IMR-90 (cell line): Measurements from ENCODE around the gene METTL8. TPM values are rescaled to one million over a fixed set of nuclear protein-coding genes. Genes with fewer than 3 reads are reported as not detected.

Source experiments
- ATAC-seq: fragments of 200-7000 bp; cut with Tn5 transposase; 2 replicates; pipeline ENCODE4 v1.9.1; 2020; ENCODE audit warnings: low read depth, mild to moderate bottlenecking, moderate library complexity
- BruUV-seq: library from RNA; stranded (reverse); fragments of 400-500 nt; replicated peaks from 2 replicates; lab custom pipeline; 2021; lab: Mats Ljungman, UMichigan
- CTCF ChIA-PET: fragments of 300-600 bp; formaldehyde crosslinking; extraction: SDS; loops from one replicate; lab custom pipeline; 2021; ENCODE audit warnings: antibody characterized with exemption; lab: Yijun Ruan, JAX
- POLR2A ChIA-PET: fragments of 300-600 bp; sonication (Branson Sonifier 250); formaldehyde crosslinking; loops from one replicate; lab custom pipeline; 2022; ENCODE audit warnings: antibody characterized with exemption; ENCODE audit not compliant: unreplicated experiment; lab: Charles Lee
- DNase-seq: peaks from one replicate; pipeline ENCODE4 v3.0.0; 2013
- H2AFZ ChIP-seq: replicated peaks from 2 replicates; pipeline ENCODE3; 2013; ENCODE audit warnings: low read length, mild to moderate bottlenecking; ENCODE audit not compliant: poor library complexity
- H2AK5ac ChIP-seq: 2 replicates; pipeline ENCODE4 v1.6.1; 2013; ENCODE audit warnings: low read depth, low read length, inconsistent platforms
- H2AK9ac ChIP-seq: replicated peaks from 2 replicates; pipeline ENCODE3; 2013; ENCODE audit warnings: mild to moderate bottlenecking, low read depth, low read length, moderate library complexity; ENCODE audit not compliant: poor library complexity
- H2BK120ac ChIP-seq: 2 replicates; pipeline ENCODE4 v1.6.1; 2013; ENCODE audit warnings: low read depth, low read length, inconsistent platforms
- H2BK15ac ChIP-seq: 3 replicates; pipeline ENCODE4 v1.6.1; 2013; ENCODE audit warnings: low read depth, low read length, inconsistent platforms
- H2BK20ac ChIP-seq: 2 replicates; pipeline ENCODE4 v1.6.1; 2013; ENCODE audit warnings: low read depth, mild to moderate bottlenecking, inconsistent platforms, low read length, moderate library complexity
- H2BK5ac ChIP-seq: 2 replicates; pipeline ENCODE4 v1.6.1; 2013; ENCODE audit warnings: mild to moderate bottlenecking, low read depth, low read length, inconsistent platforms; ENCODE audit not compliant: poor library complexity, severe bottlenecking
- H3K14ac ChIP-seq: replicated peaks from 2 replicates; pipeline ENCODE4 v1.6.1; 2013; ENCODE audit warnings: low read depth, low read length, inconsistent platforms
- H3K18ac ChIP-seq: 2 replicates; pipeline ENCODE4 v1.6.1; 2013; ENCODE audit warnings: low read depth, low read length, control low read depth
- H3K23ac ChIP-seq: 2 replicates; pipeline ENCODE4 v1.6.1; 2013; ENCODE audit warnings: low read depth, low read length, inconsistent platforms
- H3K27ac ChIP-seq: 2 replicates; pipeline ENCODE4 v1.5.1; 2013; ENCODE audit warnings: mild to moderate bottlenecking, control low read depth, low read length; ENCODE audit not compliant: insufficient read depth
- H3K27me3 ChIP-seq: 2 replicates; pipeline ENCODE4 v1.6.1; 2013; ENCODE audit warnings: low read length; ENCODE audit not compliant: control insufficient read depth, insufficient read depth
- H3K36me3 ChIP-seq: 2 replicates; pipeline ENCODE4 v1.6.1; 2013; ENCODE audit warnings: low read length, mixed read lengths; ENCODE audit not compliant: control insufficient read depth, insufficient read depth
- H3K4ac ChIP-seq: 2 replicates; pipeline ENCODE4 v1.6.1; 2013; ENCODE audit warnings: low read depth, low read length, inconsistent platforms
- H3K4me1 ChIP-seq: 2 replicates; pipeline ENCODE4 v1.6.1; 2013; ENCODE audit warnings: low read length, mixed read lengths; ENCODE audit not compliant: control insufficient read depth, insufficient read depth
- H3K4me2 ChIP-seq: 2 replicates; pipeline ENCODE4 v1.6.1; 2013; ENCODE audit warnings: low read depth, mild to moderate bottlenecking, control low read depth, low read length, moderate library complexity
- H3K4me3 ChIP-seq: 2 replicates; pipeline ENCODE4 v1.5.1; 2013; ENCODE audit warnings: low read depth, mild to moderate bottlenecking, control low read depth, low read length, moderate library complexity; ENCODE audit not compliant: insufficient read depth
- H3K56ac ChIP-seq: 2 replicates; pipeline ENCODE4 v1.6.1; 2013; ENCODE audit warnings: low read length, inconsistent platforms; ENCODE audit not compliant: insufficient read depth; ENCODE audit errors: extremely low read depth
- H3K79me1 ChIP-seq, 2 experiments: 2 replicates each; pipeline ENCODE4 v1.6.1; 2013; ENCODE audit warnings: low read length in 2 of 2, inconsistent platforms in 1 of 2, low read depth in 1 of 2
- H3K9ac ChIP-seq: 2 replicates; pipeline ENCODE4 v1.6.1; 2013; ENCODE audit warnings: low read depth, low read length, control low read depth
- H3K9me1 ChIP-seq: 2 replicates; pipeline ENCODE4 v1.6.1; 2013; ENCODE audit warnings: low read length, inconsistent platforms; ENCODE audit not compliant: insufficient read depth
- H3K9me3 ChIP-seq: 2 replicates; pipeline ENCODE4 v1.6.1; 2013; ENCODE audit warnings: low read length; ENCODE audit not compliant: control insufficient read depth, insufficient read depth
- H4K20me1 ChIP-seq: 2 replicates; pipeline ENCODE4 v1.6.1; 2013; ENCODE audit warnings: low read length, inconsistent platforms; ENCODE audit not compliant: insufficient read depth
- H4K5ac ChIP-seq: 2 replicates; pipeline ENCODE4 v1.6.1; 2013; ENCODE audit warnings: mild to moderate bottlenecking, low read depth, low read length, control low read depth
- H4K8ac ChIP-seq, 2 experiments: 2 replicates each; pipeline ENCODE4 v1.6.1; 2013; ENCODE audit warnings: low read depth in 2 of 2, low read length in 2 of 2, control low read depth in 1 of 2, inconsistent platforms in 1 of 2
- H4K91ac ChIP-seq: 2 replicates; pipeline ENCODE4 v1.6.1; 2013; ENCODE audit warnings: low read depth, low read length, inconsistent platforms; ENCODE audit not compliant: insufficient read depth
- BHLHE40 ChIP-seq: fragments of 150-350 bp; IDR thresholded peaks from 2 replicates; pipeline ENCODE4 v1.6.1; 2016; ENCODE audit warnings: mild to moderate bottlenecking, low read depth, low read length
- CEBPB ChIP-seq: IDR thresholded peaks from 2 replicates; pipeline ENCODE4 v1.6.1; 2012; ENCODE audit warnings: low read depth, low read length, improper control_type of control experiment
- CHD1 ChIP-seq: IDR thresholded peaks from 2 replicates; pipeline ENCODE4 v1.6.1; 2012; ENCODE audit warnings: low read depth, low read length, improper control_type of control experiment
- CTCF ChIP-seq: conservative IDR thresholded peaks from 2 replicates; pipeline ENCODE4 v1.5.1; 2012; ENCODE audit warnings: mild to moderate bottlenecking, low read depth, low read length, improper control_type of control experiment
- ELK1 ChIP-seq: fragments of 150-350 bp; IDR thresholded peaks from 2 replicates; pipeline ENCODE4 v1.6.1; 2016; ENCODE audit warnings: low read depth, mild to moderate bottlenecking, low read length, moderate library complexity, borderline replicate concordance
- MAFK ChIP-seq: IDR thresholded peaks from 2 replicates; pipeline ENCODE4 v1.6.1; 2012; ENCODE audit warnings: low read depth, low read length, improper control_type of control experiment
- MAZ ChIP-seq: IDR thresholded peaks from 2 replicates; pipeline ENCODE4 v1.6.1; 2012; ENCODE audit warnings: low read depth, mild to moderate bottlenecking, low read length, improper control_type of control experiment, moderate library complexity, borderline replicate concordance
- MXI1 ChIP-seq: IDR thresholded peaks from 2 replicates; pipeline ENCODE4 v1.6.1; 2012; ENCODE audit warnings: low read depth, mild to moderate bottlenecking, low read length, moderate library complexity, borderline replicate concordance
- NFE2L2 ChIP-seq: fragments of 150-350 bp; IDR thresholded peaks from 2 replicates; pipeline ENCODE4 v1.6.1; 2016; ENCODE audit warnings: low read depth, mild to moderate bottlenecking, low read length
- POLR2A ChIP-seq: IDR thresholded peaks from 2 replicates; pipeline ENCODE4 v1.6.1; 2012; ENCODE audit warnings: mild to moderate bottlenecking, low read depth, low read length
- RAD21 ChIP-seq: IDR thresholded peaks from 2 replicates; pipeline ENCODE4 v1.6.1; 2012; ENCODE audit warnings: low read length, improper control_type of control experiment
- RFX5 ChIP-seq: IDR thresholded peaks from 2 replicates; pipeline ENCODE4 v1.8.0; 2012; ENCODE audit warnings: low read depth, mild to moderate bottlenecking, low read length, moderate library complexity
- WGBS, 2 experiments: methylation state at CpG; one replicate each; pipeline versions ENCODE4 v1.1.5 to v1.1.7; 2013; ENCODE audit warnings: missing lambda C conversion rate in 2 of 2; ENCODE audit not compliant: insufficient read length in 1 of 2; ENCODE audit errors: extremely low coverage in 2 of 2; 5-methylcytosine and 5-hydroxymethylcytosine counted together
- dilution Hi-C: fragments of 300-500 bp; cut with HindIII; formaldehyde crosslinking; loops from one replicate; pipeline ENCODE4 v1.14.3; 2018; ENCODE audit warnings: low sequenced_read_pairs; ENCODE audit not compliant: unreplicated experiment
- in situ Hi-C: fragments of 300-500 bp; cut with MboI; formaldehyde crosslinking; loops from 3 replicates; pipeline ENCODE4 v1.14.3; 2019; ENCODE audit warnings: low sequenced_read_pairs, inconsistent platforms, mixed read lengths
- intact Hi-C: fragments of 100-400 bp; cut with micrococcal nuclease; formaldehyde crosslinking; loops from 2 replicates; pipeline ENCODE4 v1.10.0; 2022
- polyA plus RNA-seq, 3 experiments: library from polyadenylated mRNA; depleted of rRNA; stranded (reverse); fragments of >200 nt; gene quantifications; 2 replicates each; pipeline ENCODE4 v1.2.3, GENCODE V29; 2012; ENCODE audit warnings: low replicate concordance in 1 of 3
- total RNA-seq: library from RNA; depleted of rRNA; stranded (reverse); fragments of >200 nt; gene quantifications from 2 replicates; pipeline ENCODE4 v1.2.3, GENCODE V29; 2012
- TF ChIP-seq, protein P1 (sequence below): fragments of 150-350 bp; IDR thresholded peaks from 2 replicates; pipeline ENCODE4 v1.6.1; 2017; ENCODE audit warnings: mild to moderate bottlenecking, antibody characterized with exemption, low read length, low read depth

Gene METTL8
- total and polyA plus RNA-seq, 2 of the 4 experiments (the other 2 are of a cell fraction) = 6.9 to 10.6 TPM

DNA sequence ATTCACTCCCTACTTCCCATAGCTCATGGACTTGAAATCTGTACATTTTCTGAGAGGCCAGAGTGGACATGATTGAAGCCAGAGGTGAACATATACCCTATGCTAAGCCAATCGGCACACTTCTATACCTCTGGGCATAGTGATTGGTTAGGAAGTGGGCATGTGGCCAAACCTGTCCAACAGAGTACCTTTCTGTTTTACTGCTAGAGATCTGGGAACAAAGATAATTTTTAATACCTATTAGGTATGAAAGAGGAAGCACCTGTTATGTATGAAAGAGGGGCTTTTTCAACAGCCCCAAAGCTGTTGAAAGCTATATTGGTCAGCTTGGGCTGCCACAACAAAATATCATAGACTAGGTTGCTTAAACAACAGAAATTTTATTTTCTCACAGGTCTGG is 27.7 kb downstream of the METTL8 start:
- no peaks in the 10 kb centered on the region for H3K27me3 ChIP-seq
- no peak overlapping the region for H3K9ac ChIP-seq
- in situ Hi-C loops (no loop called here), intact Hi-C loops (no loop called here), dilution Hi-C loops (no loop called here)
- peaks cover 11% of the 10 kb centered on the region for H3K4me1 ChIP-seq
- no peak for ATAC-seq
- H2AK5ac ChIP-seq = no peak overlapping the region
- H3K4me2 ChIP-seq = no peak overlapping the region
- H4K8ac ChIP-seq = no peak overlapping the region
- no peak overlapping the region for H4K91ac ChIP-seq
- TF ChIP-seq CEBPB = no peak
- TF ChIP-seq ELK1 = no peak
- TF ChIP-seq NFE2L2 = no peak
- no peak for TF ChIP-seq MXI1
- no peak for TF ChIP-seq RFX5
- TF ChIP-seq, protein P1, sequence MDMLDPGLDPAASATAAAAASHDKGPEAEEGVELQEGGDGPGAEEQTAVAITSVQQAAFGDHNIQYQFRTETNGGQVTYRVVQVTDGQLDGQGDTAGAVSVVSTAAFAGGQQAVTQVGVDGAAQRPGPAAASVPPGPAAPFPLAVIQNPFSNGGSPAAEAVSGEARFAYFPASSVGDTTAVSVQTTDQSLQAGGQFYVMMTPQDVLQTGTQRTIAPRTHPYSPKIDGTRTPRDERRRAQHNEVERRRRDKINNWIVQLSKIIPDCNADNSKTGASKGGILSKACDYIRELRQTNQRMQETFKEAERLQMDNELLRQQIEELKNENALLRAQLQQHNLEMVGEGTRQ = no peak
- no peak for TF ChIP-seq CTCF
- no peak for TF ChIP-seq RAD21
- no peak for TF ChIP-seq BHLHE40
- no peak for TF ChIP-seq CHD1
- no peak for TF ChIP-seq MAFK
- no peak for TF ChIP-seq POLR2A
- TF ChIP-seq MAZ = no peak
- no peak overlapping the region for H2BK120ac ChIP-seq
- no peak overlapping the region for H4K5ac ChIP-seq
- no peaks in the 10 kb centered on the region for H3K9me3 ChIP-seq
- H2BK15ac ChIP-seq = 0 out of 3 replicates have a peak overlapping the region, but pooled peaks have one; percentile 40
- no peak for DNase-seq
- no peak overlapping the region for H3K56ac ChIP-seq
- H3K18ac ChIP-seq = no peak overlapping the region
- H2AK9ac ChIP-seq = no peak overlapping the region
- no peak overlapping the region for H3K27ac ChIP-seq
- no CpG with 5 or more reads among the region's 1 CpG for WGBS, 2 experiments
- H4K20me1 ChIP-seq = no peaks in the 10 kb centered on the region
- no peak overlapping the region for H2AFZ ChIP-seq
- BruUV-seq = no TSS peak
- peak overlapping the region; percentile 39; the same call in 1 of the 2 replicates for H2BK20ac ChIP-seq
- POLR2A ChIA-PET = no interaction called here
- no peak overlapping the region for H3K14ac ChIP-seq
- H3K4ac ChIP-seq = no peak overlapping the region
- H3K79me1 ChIP-seq = peaks cover 22 to 26% of the 10 kb centered on the region in 2 experiments; a peak in 2 of 4 replicates
- H3K4me3 ChIP-seq = no peak overlapping the region
- CTCF ChIA-PET = interaction anchor here (1.2 to 1.3 kb wide), 2 partner anchors 10 to 88 kb away, joined by 4 to 6 read pairs; no protein-coding TSS in a partner anchor
- no peak overlapping the region for H3K23ac ChIP-seq
- no peak overlapping the region for H2BK5ac ChIP-seq
- H3K9me1 ChIP-seq = peaks cover 3% of the 10 kb centered on the region
- H3K36me3 ChIP-seq = no peaks in the 10 kb centered on the region
